ENCODE results near the gene TTBK2. TPM values are rescaled to one million over a fixed set of nuclear protein-coding genes. Genes with fewer than 3 reads are reported as not detected.

The TTBK2 gene
- total RNA-seq, 1 experiment from 2014 or later = 10.6 TPM

- no peak overlapping the region for H2BK20ac ChIP-seq (ENCODE audit: low read depth, low read length, poor library complexity, severe bottlenecking)
- H3K23ac ChIP-seq (ENCODE audit: insufficient read length, low read depth, low read length) = no peak overlapping the region
- WGBS (ENCODE audit: extremely low coverage, insufficient read length, low lambda C conversion rate) = no CpG with 5 or more reads among the region's 2 CpGs
- Mint-ChIP-seq H3K27ac (no peak overlapping the region), H3K4me1 (peaks cover 5 to 8% of the 10 kb centered on the region in 2 experiments), H3K4me3 (no peak overlapping the region), H3K9me3 (no peaks in the 10 kb centered on the region), H3K27me3 (ENCODE audit: low read depth) (no peaks in the 10 kb centered on the region), H3K36me3 (ENCODE audit: insufficient read depth in 1 of 3, low read depth in 3 of 3) (no peaks in the 10 kb centered on the region)
- no peak for DNase-seq
- H4K8ac ChIP-seq (replicated peaks; ENCODE audit: insufficient read length, low read depth, low read length) = no peak overlapping the region
- H3T11ph ChIP-seq (ENCODE audit: low read length) = no peak overlapping the region
- H2BK15ac ChIP-seq (ENCODE audit: low read depth, low read length) = no peak overlapping the region
- H3K79me2 ChIP-seq (ENCODE audit: insufficient read depth, low read length) = no peaks in the 10 kb centered on the region; the same call in 1 of the 2 replicates
- no peak overlapping the region for H2AFZ ChIP-seq (ENCODE audit: low read length)
- H3K9ac ChIP-seq (ENCODE audit: extremely low read depth, insufficient read length, low read length) = no peak overlapping the region
- no peak overlapping the region for H3K27ac ChIP-seq (ENCODE audit: insufficient read length, low read depth, low read length)
- H3K18ac ChIP-seq (ENCODE audit: insufficient read length, low read depth, low read length) = no peak overlapping the region
- no peak overlapping the region for H2BK12ac ChIP-seq (ENCODE audit: insufficient read length, low read depth, low read length)
- H3K4ac ChIP-seq (ENCODE audit: low read depth, low read length) = no peak overlapping the region
- no peaks in the 10 kb centered on the region for H3K23me2 ChIP-seq (ENCODE audit: insufficient read length, low read depth, low read length, poor library complexity, severe bottlenecking)
- no peaks in the 10 kb centered on the region for H3K4me1 ChIP-seq (ENCODE audit: insufficient read depth, low read length)
- TF ChIP-seq CTCF (conservative IDR thresholded peaks at IDR 0.05) = no peak
- no peak overlapping the region for H2AK5ac ChIP-seq (ENCODE audit: insufficient read length, low read length)
- H3K9me3 ChIP-seq (ENCODE audit: control insufficient read depth, low read depth, low read length) = no peaks in the 10 kb centered on the region
- H3K27me3 ChIP-seq (ENCODE audit: insufficient read depth, low read length) = no peaks in the 10 kb centered on the region
- H3K56ac ChIP-seq (ENCODE audit: insufficient read length, low read depth, low read length) = no peak overlapping the region
- H4K20me1 ChIP-seq (ENCODE audit: control insufficient read depth, insufficient read depth, insufficient read length) = no peaks in the 10 kb centered on the region
- no peak overlapping the region for H3K14ac ChIP-seq (ENCODE audit: insufficient read depth, low read length)
- H4K91ac ChIP-seq (ENCODE audit: insufficient read length, low read depth, low read length) = no peak overlapping the region
- H2BK5ac ChIP-seq (ENCODE audit: insufficient read length, low read length) = no peak overlapping the region
- peaks cover 3% of the 10 kb centered on the region for H3K79me1 ChIP-seq (ENCODE audit: insufficient read depth, low read depth, low read length, poor library complexity, severe bottlenecking)
- no peak overlapping the region for H2BK120ac ChIP-seq (ENCODE audit: low read depth, low read length, poor library complexity, severe bottlenecking)
- H4K5ac ChIP-seq (ENCODE audit: insufficient read length, low read depth, low read length) = no peak overlapping the region
- H3K4me2 ChIP-seq (ENCODE audit: insufficient read depth, insufficient read length, low read length) = no peak overlapping the region
Observed at GRCh38 chr15:42908538-42908937, 12.0 kb downstream of the TTBK2 start.

Data from H9 (cell line).